WTC11 (cell line): ENCODE data around the gene DHDH. TPM values are rescaled to one million over a fixed set of nuclear protein-coding genes. Genes with fewer than 3 reads are reported as not detected.

Experiments
- ATAC-seq: fragments of 200-7000 bp; cut with Tn5 transposase; 2 replicates; pipeline ENCODE4 v1.10.0; 2021; ENCODE audit warnings: mild to moderate bottlenecking, moderate library complexity
- CTCF ChIA-PET: fragments of 300-600 bp; sonication (Branson Sonifier 250); formaldehyde crosslinking; loops from one replicate; lab custom pipeline; 2021; ENCODE audit warnings: antibody characterized with exemption; lab: Charles Lee
- POLR2A ChIA-PET: fragments of 350-600 bp; sonication (Branson Sonifier 250); formaldehyde crosslinking; loops from one replicate; lab custom pipeline; 2021; ENCODE audit warnings: antibody characterized with exemption; lab: Charles Lee
- DNase-seq: peaks from one replicate; pipeline ENCODE4 v3.0.0; 2021; ENCODE audit warnings: low spot score
- H3K27ac Mint-ChIP-seq: 2 replicates; pipeline ENCODE4 v1.8.0; 2021; ENCODE audit warnings: mixed read lengths
- H3K27me3 Mint-ChIP-seq: 2 replicates; pipeline ENCODE4 v1.8.0; 2021; ENCODE audit warnings: low read depth, mild to moderate bottlenecking, moderate library complexity, mixed read lengths
- H3K36me3 Mint-ChIP-seq: 2 replicates; pipeline ENCODE4 v1.8.0; 2021; ENCODE audit warnings: mixed read lengths
- H3K4me1 Mint-ChIP-seq: 2 replicates; pipeline ENCODE4 v1.8.0; 2022; ENCODE audit warnings: mixed read lengths
- H3K4me3 Mint-ChIP-seq: 2 replicates; pipeline ENCODE4 v1.8.0; 2021; ENCODE audit warnings: mild to moderate bottlenecking, moderate library complexity, mixed read lengths
- H3K9me3 Mint-ChIP-seq: 2 replicates; pipeline ENCODE4 v1.8.0; 2021; ENCODE audit warnings: mixed read lengths
- ATF3 ChIP-seq: sonication (generic); formaldehyde crosslinking; conservative IDR thresholded peaks from 2 replicates; pipeline ENCODE4 v1.8.1; 2022; ENCODE audit warnings: mild to moderate bottlenecking, missing genetic modification reagents
- CREB1 ChIP-seq: sonication (generic); formaldehyde crosslinking; IDR thresholded peaks from 2 replicates; pipeline ENCODE4 v1.8.0; 2023; ENCODE audit warnings: mild to moderate bottlenecking, missing genetic modification reagents
- CREM ChIP-seq: sonication (generic); formaldehyde crosslinking; IDR thresholded peaks from 2 replicates; pipeline ENCODE4 v1.8.1; 2022; ENCODE audit warnings: mild to moderate bottlenecking, missing genetic modification reagents, moderate library complexity
- E2F1 ChIP-seq: sonication (generic); formaldehyde crosslinking; IDR thresholded peaks from 2 replicates; pipeline ENCODE4 v1.8.0; 2022; ENCODE audit warnings: mild to moderate bottlenecking, missing genetic modification reagents
- ELF4 ChIP-seq: sonication (generic); formaldehyde crosslinking; IDR thresholded peaks from 2 replicates; pipeline ENCODE4 v1.8.1; 2022; ENCODE audit warnings: low read depth, mild to moderate bottlenecking, moderate library complexity, missing genetic modification reagents
- ESRRA ChIP-seq: sonication (generic); formaldehyde crosslinking; IDR thresholded peaks from 2 replicates; pipeline ENCODE4 v1.8.1; 2022; ENCODE audit warnings: mild to moderate bottlenecking, missing genetic modification reagents, borderline replicate concordance
- FOXP1 ChIP-seq: sonication (generic); formaldehyde crosslinking; IDR thresholded peaks from 2 replicates; pipeline ENCODE4 v1.8.0; 2022; ENCODE audit warnings: missing genetic modification reagents, mild to moderate bottlenecking, moderate library complexity, borderline replicate concordance
- GABPB1 ChIP-seq: sonication (generic); formaldehyde crosslinking; IDR thresholded peaks from 2 replicates; pipeline ENCODE4 v1.8.1; 2023; ENCODE audit warnings: mild to moderate bottlenecking, missing genetic modification reagents
- GTF2I ChIP-seq: fragments of 250-450 bp; sonication (Bioruptor Pico); conservative IDR thresholded peaks from 2 replicates; pipeline ENCODE4 v1.4.0; 2021; ENCODE audit warnings: mild to moderate bottlenecking
- IRF1 ChIP-seq: sonication (generic); formaldehyde crosslinking; IDR thresholded peaks from 2 replicates; pipeline ENCODE4 v1.8.0; 2023; ENCODE audit warnings: missing genetic modification reagents
- MYBL2 ChIP-seq: sonication (generic); formaldehyde crosslinking; IDR thresholded peaks from 2 replicates; pipeline ENCODE4 v1.8.1; 2023; ENCODE audit warnings: mild to moderate bottlenecking, moderate library complexity, missing genetic modification reagents
- NR2C2 ChIP-seq: sonication (generic); formaldehyde crosslinking; IDR thresholded peaks from 2 replicates; pipeline ENCODE4 v1.8.0; 2022; ENCODE audit warnings: mild to moderate bottlenecking, missing genetic modification reagents
- OVOL2 ChIP-seq: fragments of 250-450 bp; sonication (Bioruptor Pico); IDR thresholded peaks from 2 replicates; pipeline ENCODE4 v1.9.0; 2021; ENCODE audit warnings: mild to moderate bottlenecking, borderline replicate concordance
- PREB ChIP-seq: sonication (generic); formaldehyde crosslinking; IDR thresholded peaks from 2 replicates; pipeline ENCODE4 v1.8.1; 2022; ENCODE audit warnings: mild to moderate bottlenecking, missing genetic modification reagents, moderate library complexity, borderline replicate concordance
- PRRX2 ChIP-seq: fragments of 250-450 bp; sonication (Bioruptor Pico); IDR thresholded peaks from 2 replicates; pipeline ENCODE4 v1.8.0; 2021; ENCODE audit warnings: mild to moderate bottlenecking
- TCF7 ChIP-seq: sonication (generic); formaldehyde crosslinking; IDR thresholded peaks from 2 replicates; pipeline ENCODE4 v1.8.0; 2022; ENCODE audit warnings: mild to moderate bottlenecking, low read depth, missing genetic modification reagents, moderate library complexity
- TEAD4 ChIP-seq: sonication (generic); formaldehyde crosslinking; IDR thresholded peaks from 2 replicates; pipeline ENCODE4 v1.8.0; 2022; ENCODE audit warnings: mild to moderate bottlenecking, missing genetic modification reagents
- ZNF219 ChIP-seq: sonication (generic); formaldehyde crosslinking; IDR thresholded peaks from 2 replicates; pipeline ENCODE4 v1.8.0; 2023; ENCODE audit warnings: missing genetic modification reagents, mild to moderate bottlenecking, borderline replicate concordance
- ZNF317 ChIP-seq: sonication (generic); formaldehyde crosslinking; IDR thresholded peaks from 2 replicates; pipeline ENCODE4 v1.8.1; 2023; ENCODE audit warnings: low read depth, mild to moderate bottlenecking, moderate library complexity, missing genetic modification reagents, borderline replicate concordance
- ZNF396 ChIP-seq: fragments of 250-450 bp; sonication (Bioruptor Pico); IDR thresholded peaks from 2 replicates; pipeline ENCODE4 v1.8.0; 2021; ENCODE audit warnings: mild to moderate bottlenecking, moderate library complexity, borderline replicate concordance
- ZNF416 ChIP-seq: fragments of 250-450 bp; sonication (Bioruptor Pico); IDR thresholded peaks from 2 replicates; pipeline ENCODE4 v1.9.0; 2021; ENCODE audit warnings: mild to moderate bottlenecking, inconsistent platforms
- total RNA-seq: library from RNA; stranded (reverse); gene quantifications from 3 replicates; pipeline ENCODE4 v1.2.3, GENCODE V29; 2021

The DHDH gene
- total RNA-seq, 1 experiment from 2014 or later = 3.0 TPM

GRCh38 chr19:48991873-48992580 lies 58.5 kb downstream of the DHDH start:
- H3K27ac Mint-ChIP-seq = peak overlapping the region; percentile 95
- TF ChIP-seq PRRX2 (CRISPR knock-in tag) (no peak), ATF3 (CRISPR knock-in tag) (no peak), CREB1 (CRISPR knock-in tag) (no peak), NR2C2 (CRISPR knock-in tag) (no peak), OVOL2 (CRISPR knock-in tag) (no peak), E2F1 (CRISPR knock-in tag) (no peak), GTF2I (CRISPR knock-in tag) (no peak), PREB (no peak), CREM (no peak), ZNF317 (CRISPR knock-in tag) (no peak), ZNF396 (no peak), MYBL2 (no peak), ELF4 (no peak), IRF1 (CRISPR knock-in tag) (no peak), TEAD4 (CRISPR knock-in tag) (no peak)
- TF ChIP-seq, all 79 proteins: peak for 0
- POLR2A ChIA-PET = interaction anchor here (0.5 to 2.1 kb wide), 4 partner anchors 21 to 538 kb away, joined by 3 to 10 read pairs (median 5); no protein-coding TSS in a partner anchor
- no peak for DNase-seq
- peak; percentile 10 for ATAC-seq
- Mint-ChIP-seq H3K27me3 (no peaks in the 10 kb centered on the region), H3K9me3 (no peaks in the 10 kb centered on the region), H3K4me3 (peak overlapping the region; percentile 99), H3K4me1 (peaks cover 33% of the 10 kb centered on the region), H3K36me3 (peaks cover 24% of the 10 kb centered on the region)
- CTCF ChIA-PET = interaction anchor here (0.9 to 3.4 kb wide), 19 partner anchors 8 to 218 kb away, joined by 3 to 60 read pairs (median 11); partner anchors contain the start of genes CGB2, CGB7, DHDH and LHB

GRCh38 chr19:48992581-48993174 lies 59.2 kb downstream of the DHDH start:
- TF ChIP-seq FOXP1 (CRISPR knock-in tag) (no peak), ESRRA (CRISPR knock-in tag) (0 out of 2 replicates have a peak, but pooled peaks have one; percentile 42), TCF7 (no peak), ZNF416 (no peak), ZNF219 (CRISPR knock-in tag) (no peak), PRRX2 (CRISPR knock-in tag) (no peak), GABPB1 (CRISPR knock-in tag) (no peak)
- TF ChIP-seq, all 79 proteins: peak for 1
- POLR2A ChIA-PET = interaction anchor here (0.5 to 2.1 kb wide), 11 partner anchors 9 to 519 kb away, joined by 3 to 10 read pairs (median 5); no protein-coding TSS in a partner anchor
- Mint-ChIP-seq H3K36me3 (peaks cover 24% of the 10 kb centered on the region), H3K9me3 (no peaks in the 10 kb centered on the region), H3K4me3 (peak overlapping the region; percentile 99), H3K27ac (peak overlapping the region; percentile 95), H3K27me3 (no peaks in the 10 kb centered on the region), H3K4me1 (peaks cover 33% of the 10 kb centered on the region)
- peak; percentile 1; the same call in 1 of the 2 replicates for ATAC-seq
- DNase-seq = no peak
- CTCF ChIA-PET = interaction anchor here (0.6 to 3.4 kb wide), 55 partner anchors 9 to 499 kb away, joined by 3 to 60 read pairs (median 7); partner anchors contain the start of genes CA11, CGB2, CGB7 and DHDH
